GM19193 (cell line): ENCODE data around the gene CACHD1.

Experiments
- POLR2A ChIP-seq: IDR thresholded peaks from 4 replicates; pipeline ENCODE4 v1.6.1; 2011; ENCODE audit not compliant: insufficient read depth, insufficient read length; ENCODE audit errors: extremely low read depth

The CACHD1 gene

GRCh38 chr1:64598100-64598571, 128.2 kb downstream of the CACHD1 start:
- TF ChIP-seq POLR2A: no peak

- no peak for TF ChIP-seq POLR2A
Measured at GRCh38 chr1:64599242-64599641, 129.3 kb downstream of the CACHD1 start.

GRCh38 chr1:64601207-64601606, 131.3 kb downstream of the CACHD1 start:
- no peak for TF ChIP-seq POLR2A

GRCh38 chr1:64608005-64608650, 138.2 kb downstream of the CACHD1 start:
- TF ChIP-seq POLR2A: no peak

- no peak for TF ChIP-seq POLR2A
Measured at GRCh38 chr1:64608651-64609048, 138.7 kb downstream of the CACHD1 start.

- TF ChIP-seq POLR2A: no peak
Measured at GRCh38 chr1:64616039-64616438, 146.1 kb downstream of the CACHD1 start.

GRCh38 chr1:64623750-64624191, 153.8 kb downstream of the CACHD1 start:
- no peak for TF ChIP-seq POLR2A

- TF ChIP-seq POLR2A: no peak
Measured at GRCh38 chr1:64624218-64624713, 154.3 kb downstream of the CACHD1 start.

- no peak for TF ChIP-seq POLR2A
Measured at GRCh38 chr1:64624808-64625207, 154.9 kb downstream of the CACHD1 start.

- TF ChIP-seq POLR2A: no peak
Measured at GRCh38 chr1:64630611-64631010, 160.7 kb downstream of the CACHD1 start.

- no peak for TF ChIP-seq POLR2A
Measured at GRCh38 chr1:64631346-64632034, 161.6 kb downstream of the CACHD1 start.

- no peak for TF ChIP-seq POLR2A
Measured at GRCh38 chr1:64632936-64633335, 163.0 kb downstream of the CACHD1 start.

GRCh38 chr1:64645735-64646134, 175.8 kb downstream of the CACHD1 start:
- no peak for TF ChIP-seq POLR2A

GRCh38 chr1:64650411-64650810, 180.5 kb downstream of the CACHD1 start:
- no peak for TF ChIP-seq POLR2A

- no peak for TF ChIP-seq POLR2A
Measured at GRCh38 chr1:64651841-64652240, 181.9 kb downstream of the CACHD1 start.

- no peak for TF ChIP-seq POLR2A
Measured at GRCh38 chr1:64653466-64653865, 183.5 kb downstream of the CACHD1 start.
